K562 (cell line): ENCODE results near the gene NTN3. TPM values are rescaled to one million over a fixed set of nuclear protein-coding genes. Genes with fewer than 3 reads are reported as not detected.

Experiments
- MTF1 ChIP-seq: fragments of 250-450 bp; sonication (Bioruptor Pico); IDR thresholded peaks from 2 replicates; pipeline ENCODE4 v1.9.0; 2021; ENCODE audit warnings: moderate library complexity, mild to moderate bottlenecking, inconsistent platforms, borderline replicate concordance
- POLR2G ChIP-seq: fragments of 200-400 bp; formaldehyde crosslinking; IDR thresholded peaks from 2 replicates; pipeline ENCODE4 v1.6.1; 2017; ENCODE audit warnings: low read depth, mild to moderate bottlenecking, antibody characterized with exemption, low read length, moderate library complexity
- REST ChIP-seq, 2 experiments: fragments of 450-650 bp; formaldehyde crosslinking in 1 of 2; IDR thresholded peaks; 2 replicates each; pipeline versions ENCODE4 v1.4.0 to v1.6.1; 2014 to 2020; ENCODE audit warnings: mild to moderate bottlenecking in 2 of 2, borderline replicate concordance in 1 of 2, low read depth in 1 of 2
- TCF3 ChIP-seq: sonication (generic); formaldehyde crosslinking; IDR thresholded peaks from 2 replicates; pipeline ENCODE4 v1.4.0; 2020; ENCODE audit warnings: mild to moderate bottlenecking, missing genetic modification reagents
- ZNF766 ChIP-seq: fragments of 200-800 bp; sonication (Bioruptor generic); conservative IDR thresholded peaks from 2 replicates; pipeline ENCODE4 v1.6.1; 2016; ENCODE audit warnings: missing genetic modification characterization, missing compliant biosample characterization
- polyA plus RNA-seq, 8 experiments: library from polyadenylated mRNA; depleted of rRNA in 4 of 8; stranded (reverse) in 5 of 8; unstranded in 3 of 8; fragments of >200 nt; fragmentation: Nextera tagmentation in 2 of 8; fragmentation: Illumina TruSeq in 1 of 8; extraction: Ambion mirVana in 2 of 8; extraction: Trizol in 1 of 8; gene quantifications; 2 replicates each; pipeline versions ENCODE4 v1.2.1 to v1.2.3, GENCODE V29; 2011 to 2014; ENCODE audit warnings: inconsistent platforms in 1 of 8, missing spikeins in 1 of 8
- total RNA-seq, 7 experiments: library from RNA; depleted of rRNA in 6 of 7; stranded (reverse); fragments of >200 nt in 6 of 7; fragmentation: Illumina TruSeq in 2 of 7; extraction: Trizol in 2 of 7; gene quantifications; 2 replicates each; pipeline versions ENCODE4 v1.2.1 to v1.2.3, GENCODE V29; 2011 to 2021; ENCODE audit warnings: low replicate concordance in 1 of 7
- TF ChIP-seq, protein P1 (sequence below), 2 experiments: fragments of 450-650 bp in 1 of 2; sonication (generic) in 1 of 2; formaldehyde crosslinking in 1 of 2; IDR thresholded peaks; 2 replicates each; pipeline versions ENCODE4 v1.7.1 to v1.9.0; 2016 to 2022; ENCODE audit warnings: inconsistent platforms in 1 of 2, mild to moderate bottlenecking in 1 of 2, missing genetic modification reagents in 1 of 2

NTN3 gene
- total and polyA plus RNA-seq, 9 of the 15 experiments (the other 6 are each of a cell fraction or from before 2014, with no cell fraction given), result not detected

DNA sequence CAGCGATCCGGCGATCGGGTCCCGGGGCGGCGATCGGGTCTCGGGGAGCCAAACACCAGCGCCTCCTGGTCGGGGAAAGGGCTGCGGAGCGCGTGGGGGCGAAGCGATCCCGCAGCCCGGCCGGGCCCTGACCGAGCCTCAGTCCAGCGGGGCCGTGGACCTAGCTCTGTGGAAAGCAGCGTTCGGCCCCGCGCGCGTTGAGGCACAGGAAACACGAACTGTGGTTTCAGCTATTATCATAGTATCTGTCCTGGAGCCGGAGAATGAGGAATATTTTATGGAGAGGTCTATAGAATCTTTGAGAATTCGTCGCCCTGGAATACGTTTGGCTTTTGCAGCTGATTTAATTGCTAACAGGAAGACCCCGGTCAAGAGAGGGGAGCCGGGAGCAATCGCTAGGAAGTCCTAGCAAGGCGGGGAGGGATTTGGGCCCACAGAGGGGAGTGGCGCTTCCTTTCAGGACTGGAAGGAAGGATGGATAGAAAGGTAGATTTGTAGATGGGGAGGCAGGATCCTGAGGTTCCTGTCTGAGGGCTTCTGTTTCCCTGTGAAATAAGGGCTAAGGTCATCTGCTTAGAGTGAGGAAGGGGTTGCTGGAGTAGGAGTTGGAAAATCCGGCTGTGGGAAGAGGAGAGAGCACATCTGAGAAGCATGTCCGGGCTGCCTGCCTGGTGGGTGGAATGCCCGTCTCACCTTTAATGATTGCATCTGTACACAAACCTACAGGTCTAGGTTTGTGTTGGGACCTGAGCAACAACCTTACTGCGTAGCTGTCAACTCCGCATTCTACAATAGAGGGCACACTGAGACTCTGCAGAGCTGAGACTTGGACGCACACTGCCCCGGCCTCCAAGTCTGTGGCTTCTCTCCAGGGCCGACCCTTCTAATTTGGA, 41.1 kb upstream of the NTN3 start (continued):
- TF ChIP-seq REST (IDR thresholded peaks at IDR 0.05; ENCODE audit: borderline replicate concordance) (peak; percentile 36), REST (CRISPR knock-in tag; IDR thresholded peaks at IDR 0.05; ENCODE audit: low read depth) (no peak), POLR2G (no peak), TCF3 (no peak), ZNF766 (CRISPR knock-in tag) (no peak), MTF1 (no peak)
- TF ChIP-seq, protein P1, sequence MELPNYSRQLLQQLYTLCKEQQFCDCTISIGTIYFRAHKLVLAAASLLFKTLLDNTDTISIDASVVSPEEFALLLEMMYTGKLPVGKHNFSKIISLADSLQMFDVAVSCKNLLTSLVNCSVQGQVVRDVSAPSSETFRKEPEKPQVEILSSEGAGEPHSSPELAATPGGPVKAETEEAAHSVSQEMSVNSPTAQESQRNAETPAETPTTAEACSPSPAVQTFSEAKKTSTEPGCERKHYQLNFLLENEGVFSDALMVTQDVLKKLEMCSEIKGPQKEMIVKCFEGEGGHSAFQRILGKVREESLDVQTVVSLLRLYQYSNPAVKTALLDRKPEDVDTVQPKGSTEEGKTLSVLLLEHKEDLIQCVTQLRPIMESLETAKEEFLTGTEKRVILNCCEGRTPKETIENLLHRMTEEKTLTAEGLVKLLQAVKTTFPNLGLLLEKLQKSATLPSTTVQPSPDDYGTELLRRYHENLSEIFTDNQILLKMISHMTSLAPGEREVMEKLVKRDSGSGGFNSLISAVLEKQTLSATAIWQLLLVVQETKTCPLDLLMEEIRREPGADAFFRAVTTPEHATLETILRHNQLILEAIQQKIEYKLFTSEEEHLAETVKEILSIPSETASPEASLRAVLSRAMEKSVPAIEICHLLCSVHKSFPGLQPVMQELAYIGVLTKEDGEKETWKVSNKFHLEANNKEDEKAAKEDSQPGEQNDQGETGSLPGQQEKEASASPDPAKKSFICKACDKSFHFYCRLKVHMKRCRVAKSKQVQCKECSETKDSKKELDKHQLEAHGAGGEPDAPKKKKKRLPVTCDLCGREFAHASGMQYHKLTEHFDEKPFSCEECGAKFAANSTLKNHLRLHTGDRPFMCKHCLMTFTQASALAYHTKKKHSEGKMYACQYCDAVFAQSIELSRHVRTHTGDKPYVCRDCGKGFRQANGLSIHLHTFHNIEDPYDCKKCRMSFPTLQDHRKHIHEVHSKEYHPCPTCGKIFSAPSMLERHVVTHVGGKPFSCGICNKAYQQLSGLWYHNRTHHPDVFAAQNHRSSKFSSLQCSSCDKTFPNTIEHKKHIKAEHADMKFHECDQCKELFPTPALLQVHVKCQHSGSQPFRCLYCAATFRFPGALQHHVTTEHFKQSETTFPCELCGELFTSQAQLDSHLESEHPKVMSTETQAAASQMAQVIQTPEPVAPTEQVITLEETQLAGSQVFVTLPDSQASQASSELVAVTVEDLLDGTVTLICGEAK (IDR thresholded peaks at IDR 0.05), result peak; percentile 23; the same call in 1 of the 2 replicates
- TF ChIP-seq, protein P1 (CRISPR knock-in tag; IDR thresholded peaks at IDR 0.05), result no peak
